Fibroblast of peridontal ligament (primary cell): ENCODE results near the gene ELMOD3.
A peak's percentile ranks its signal among the peaks of the same experiment; 100 is the strongest.
"Not testable (repeated sequence)": the region's sequence is repeated elsewhere in the genome, so short reads cannot be mapped to it uniquely, and the experiment has no call there.

Experiments
- DNase-seq: peaks from one replicate; pipeline ENCODE4 v3.0.0-alpha.2; 2010; ENCODE audit errors: extremely low read depth

Gene ELMOD3

DNA sequence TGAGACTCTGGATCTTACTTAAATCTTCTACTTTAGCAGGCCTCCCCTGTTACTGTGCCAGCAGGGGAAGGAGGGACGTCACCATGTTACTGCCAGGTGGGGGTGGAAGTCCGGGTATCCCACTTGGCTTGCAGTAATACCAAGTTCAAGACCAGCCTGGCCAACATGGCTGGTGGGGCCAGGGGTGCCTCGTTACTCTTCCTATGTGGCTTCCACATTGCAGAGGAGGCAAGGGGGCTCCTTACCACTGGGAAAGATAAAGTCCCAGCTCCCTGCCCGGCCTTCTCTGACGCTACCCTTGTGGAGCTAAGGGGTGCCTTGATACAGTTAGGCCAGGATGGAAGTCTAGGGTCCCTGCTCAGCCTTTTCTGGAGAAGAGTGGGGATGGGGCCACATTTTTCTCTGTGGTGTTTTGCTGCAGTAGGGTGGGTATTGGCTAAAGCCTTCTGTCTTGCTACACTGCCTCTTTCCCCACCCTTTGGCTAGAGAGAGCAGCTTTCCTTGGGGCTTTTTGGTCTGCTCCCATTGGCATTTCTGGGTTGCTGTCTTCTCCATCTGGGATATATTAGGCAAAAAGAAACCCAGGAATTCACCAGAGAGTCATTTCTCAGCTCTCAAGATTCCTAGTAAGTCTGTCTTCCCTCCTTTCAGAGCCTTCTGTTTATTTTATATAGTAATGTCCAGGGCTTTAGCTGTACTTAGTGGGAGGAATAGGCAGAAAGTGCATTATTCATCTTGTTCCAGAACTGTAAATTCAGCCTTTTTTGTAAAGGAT, 21.9 kb downstream of the ELMOD3 start:
- DNase-seq = peak; percentile 98

DNA sequence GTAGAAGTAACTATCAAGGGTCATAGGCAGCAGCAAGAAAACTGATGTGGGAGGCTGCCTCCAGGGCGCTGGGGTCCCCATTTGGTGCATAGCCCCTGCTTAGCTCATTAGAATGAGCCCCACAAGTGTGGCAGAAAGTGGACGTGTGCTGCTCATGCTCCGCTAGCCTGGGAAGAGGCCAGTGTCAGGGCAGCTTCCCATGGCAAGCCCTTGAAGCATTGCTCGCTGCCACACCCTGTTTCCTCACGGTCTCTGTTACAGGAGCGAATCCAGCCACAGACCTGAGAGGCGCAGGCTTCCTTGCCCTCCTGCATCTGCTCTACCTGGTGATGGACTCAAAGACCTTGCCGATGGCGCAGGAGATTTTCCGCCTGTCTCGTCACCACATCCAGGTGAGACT, 22.5 kb downstream of the ELMOD3 start:
- no peak for DNase-seq

- DNase-seq = no peak
These were observed 23.7 kb downstream of the ELMOD3 start for GRCh38 chr2:85378257-85378656.

- DNase-seq = no peak
These were observed 25.5 kb downstream of the ELMOD3 start for GRCh38 chr2:85380048-85380447.

GRCh38 chr2:85383151-85383550, 28.6 kb downstream of the ELMOD3 start:
- DNase-seq = not testable (repeated sequence)

GRCh38 chr2:85383850-85384249, 29.3 kb downstream of the ELMOD3 start:
- no peak for DNase-seq

GRCh38 chr2:85385746-85386145, 31.2 kb downstream of the ELMOD3 start:
- no peak for DNase-seq

DNA sequence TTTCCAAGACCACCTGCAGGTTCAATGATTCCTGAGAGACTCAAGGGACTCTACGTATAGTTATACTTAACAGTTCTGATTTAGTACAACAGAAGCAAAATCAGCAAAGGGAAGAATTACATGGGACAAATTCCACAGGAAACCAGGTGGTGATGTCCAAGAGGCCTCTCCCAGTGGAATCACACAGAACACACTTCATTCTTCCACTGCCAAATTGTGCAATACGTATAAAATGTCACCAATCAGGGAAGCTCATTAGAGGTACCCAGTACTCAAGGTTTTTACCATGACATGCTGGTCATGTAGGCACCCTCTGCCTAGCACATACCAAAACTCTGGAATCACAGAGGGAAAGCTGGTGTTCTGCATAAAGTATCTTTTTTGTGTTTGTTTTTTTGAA, 33.2 kb downstream of the ELMOD3 start:
- no peak for DNase-seq

- DNase-seq = no peak
These were observed 34.4 kb downstream of the ELMOD3 start for GRCh38 chr2:85388878-85389538.

DNA sequence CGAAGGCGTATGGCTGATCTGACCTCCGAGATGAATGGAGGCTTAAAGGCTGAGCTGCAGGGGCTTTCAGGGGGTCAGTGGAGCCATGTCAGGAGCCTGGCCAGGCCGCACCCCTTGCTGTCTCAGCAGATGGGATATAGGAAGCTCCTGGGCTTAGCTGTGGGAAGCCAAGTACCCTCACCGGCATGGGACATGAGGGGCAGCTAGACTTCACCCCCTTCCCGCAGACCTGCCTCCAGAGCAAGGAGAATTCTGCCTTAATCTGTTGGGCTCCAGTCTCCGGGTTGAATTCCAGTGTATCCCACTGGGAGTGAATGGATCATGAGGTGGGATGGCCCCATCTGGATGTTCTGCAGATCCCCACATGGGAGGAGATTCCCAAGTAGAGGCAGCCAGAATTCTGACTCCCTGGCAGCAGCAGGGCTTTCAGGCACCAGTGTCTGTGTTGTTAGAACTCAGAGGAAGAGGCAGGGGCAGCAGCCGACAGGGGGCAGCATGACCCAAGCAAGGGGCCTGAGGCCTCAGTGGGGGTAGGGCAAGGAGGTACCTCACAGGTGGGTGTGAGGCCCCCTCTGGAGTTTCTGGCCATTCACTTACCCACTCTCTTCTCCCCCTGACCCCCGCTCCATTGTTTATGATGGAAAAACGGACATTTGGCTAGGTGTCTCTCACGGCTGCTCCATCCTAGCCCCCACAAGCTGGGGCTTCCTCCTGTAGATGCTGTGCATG, 36.5 kb downstream of the ELMOD3 start:
- peak; percentile 25 for DNase-seq

DNA sequence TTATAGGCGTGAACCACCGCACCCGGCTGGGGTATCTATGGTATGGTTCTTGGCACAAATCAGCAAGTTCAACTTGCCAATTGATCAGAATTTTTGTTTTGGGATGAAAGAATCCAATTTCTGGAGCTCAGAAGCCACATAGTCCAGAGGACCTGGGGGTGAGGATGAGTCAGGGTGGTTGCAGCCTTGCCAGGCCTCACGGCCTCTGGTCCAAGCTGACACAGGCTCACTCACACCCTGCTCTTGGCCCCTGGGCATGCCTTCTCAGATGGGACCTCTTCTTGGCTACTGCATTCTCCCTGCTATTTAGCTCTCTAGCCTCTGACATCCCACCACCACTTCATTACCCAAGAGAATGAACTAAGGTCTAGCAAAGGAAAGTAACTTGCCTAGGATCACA, 39.3 kb downstream of the ELMOD3 start:
- peak; percentile 55 for DNase-seq

DNA sequence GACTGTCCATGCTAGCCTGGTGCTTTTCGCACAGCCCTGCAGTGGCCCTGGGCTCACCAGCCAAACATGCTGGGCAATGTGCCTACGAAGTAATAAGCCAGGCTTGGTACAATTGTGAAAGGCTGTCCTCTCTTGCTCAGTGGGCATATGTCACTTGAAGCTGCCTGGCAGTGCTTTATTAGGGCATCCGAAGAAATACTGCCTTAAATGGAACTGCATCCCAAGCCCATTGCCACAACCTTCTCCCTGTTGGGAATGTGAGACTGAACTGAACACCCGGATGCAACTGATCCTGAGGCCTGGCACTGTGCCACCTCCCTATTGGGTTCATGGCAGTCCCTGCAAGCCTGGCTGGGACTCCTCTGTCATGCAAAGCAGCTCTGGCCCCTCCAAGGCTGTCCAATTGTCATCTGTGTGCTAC, 39.7 kb downstream of the ELMOD3 start:
- no peak for DNase-seq

- no peak for DNase-seq
These were observed 40.4 kb downstream of the ELMOD3 start for GRCh38 chr2:85394976-85395375.

GRCh38 chr2:85395912-85396475, 41.4 kb downstream of the ELMOD3 start:
- DNase-seq = no peak

DNA sequence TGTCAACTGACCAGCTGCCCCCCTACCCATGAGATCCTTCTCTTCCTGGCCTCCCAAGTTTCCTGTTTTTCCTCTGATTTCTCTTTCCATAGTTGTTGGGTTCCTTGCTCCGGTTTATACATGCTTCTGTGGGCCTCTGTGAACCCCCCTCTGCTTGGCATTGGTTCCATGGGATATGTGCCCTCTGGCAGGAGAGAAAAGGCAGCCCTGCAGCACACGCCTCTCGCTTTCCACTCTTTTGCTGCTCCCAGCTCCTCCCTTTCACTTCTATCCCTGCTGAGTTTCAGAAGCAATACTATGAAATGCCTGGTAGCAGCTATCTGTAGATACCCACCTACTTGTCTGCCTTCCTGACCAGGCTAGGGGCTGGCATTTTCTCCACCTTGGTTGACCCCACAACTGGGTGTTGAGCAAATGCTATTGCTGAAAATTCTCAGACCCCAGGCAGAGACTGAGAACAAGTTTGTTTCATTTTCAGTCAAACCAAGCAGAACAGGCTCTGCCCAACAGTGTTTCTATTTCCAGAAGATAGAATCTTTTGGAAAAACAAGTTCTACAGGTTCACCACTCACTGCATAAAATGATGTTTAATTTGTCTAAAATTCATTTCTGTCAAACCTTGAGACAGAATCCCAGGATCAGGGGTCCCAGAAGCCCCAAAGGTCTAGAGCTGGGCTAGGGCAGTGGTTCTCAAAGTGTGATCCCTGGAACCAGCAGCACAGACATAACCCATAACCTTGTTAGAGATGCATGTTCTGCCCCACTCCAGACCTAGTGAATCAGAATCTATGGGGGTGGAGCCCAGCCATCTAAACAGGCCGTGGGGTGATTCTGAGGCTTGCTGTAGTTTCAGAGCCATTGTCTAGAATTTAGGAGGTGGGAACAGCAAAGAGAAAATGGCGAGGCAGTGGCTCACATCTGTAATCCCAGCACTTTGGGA, 42.2 kb downstream of the ELMOD3 start:
- DNase-seq = no peak

GRCh38 chr2:85397925-85398331, 43.4 kb downstream of the ELMOD3 start:
- DNase-seq = no peak

GRCh38 chr2:85398426-85399182, 44.0 kb downstream of the ELMOD3 start:
- no peak for DNase-seq

- DNase-seq = no peak
These were observed 44.5 kb downstream of the ELMOD3 start for GRCh38 chr2:85399183-85399455.

DNA sequence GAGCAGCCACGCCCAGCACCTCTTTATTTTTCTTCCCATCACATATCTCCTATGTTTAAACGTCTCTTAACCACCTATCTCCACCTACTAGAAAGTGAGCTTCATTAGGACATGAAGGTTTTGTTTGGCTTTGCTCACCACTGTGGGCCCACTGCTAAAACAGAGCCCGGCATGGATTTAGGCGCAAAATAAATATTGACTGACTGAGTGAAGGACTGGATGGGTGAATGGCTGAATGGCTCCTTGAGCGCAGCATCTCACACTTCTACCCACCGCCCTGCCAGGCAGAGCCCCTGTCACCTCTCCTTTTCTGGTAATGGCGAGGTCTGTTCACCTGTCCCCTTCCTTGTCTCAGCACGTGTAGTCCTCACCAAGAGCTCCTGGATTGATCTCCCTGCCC, 45.5 kb downstream of the ELMOD3 start:
- DNase-seq = no peak

GRCh38 chr2:85400541-85401463, 46.2 kb downstream of the ELMOD3 start:
- DNase-seq = no peak
